Measurements from ENCODE around the gene NKG7.
A peak's percentile ranks its signal among the peaks of the same experiment; 100 is the strongest.

NKG7 gene

DNA sequence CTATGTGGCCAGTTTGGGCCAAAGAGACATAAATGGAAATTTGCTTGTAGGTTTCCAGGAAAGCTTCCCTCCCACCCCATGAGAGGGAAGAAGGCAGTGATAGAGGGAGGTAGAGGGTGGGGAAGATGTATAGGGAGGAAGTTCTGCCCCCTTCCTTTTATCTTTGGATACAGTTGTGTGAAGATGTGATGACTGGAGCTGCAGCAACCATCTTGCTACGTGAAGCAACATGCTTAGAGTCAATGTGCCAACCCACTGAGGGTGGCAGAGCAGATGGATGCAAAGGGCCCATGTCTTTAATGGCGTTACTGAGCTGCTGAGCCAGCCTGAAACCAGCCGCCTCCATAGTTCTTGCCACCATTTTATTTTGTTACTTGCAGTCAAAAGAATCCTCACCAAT, 41.3 kb downstream of the NKG7 start:
- H3K4me3 ChIP-seq (ENCODE audit: low read length) = no peak overlapping the region
- DNase-seq (ENCODE audit: low read depth) = no peak
- TF ChIP-seq, protein P1, sequence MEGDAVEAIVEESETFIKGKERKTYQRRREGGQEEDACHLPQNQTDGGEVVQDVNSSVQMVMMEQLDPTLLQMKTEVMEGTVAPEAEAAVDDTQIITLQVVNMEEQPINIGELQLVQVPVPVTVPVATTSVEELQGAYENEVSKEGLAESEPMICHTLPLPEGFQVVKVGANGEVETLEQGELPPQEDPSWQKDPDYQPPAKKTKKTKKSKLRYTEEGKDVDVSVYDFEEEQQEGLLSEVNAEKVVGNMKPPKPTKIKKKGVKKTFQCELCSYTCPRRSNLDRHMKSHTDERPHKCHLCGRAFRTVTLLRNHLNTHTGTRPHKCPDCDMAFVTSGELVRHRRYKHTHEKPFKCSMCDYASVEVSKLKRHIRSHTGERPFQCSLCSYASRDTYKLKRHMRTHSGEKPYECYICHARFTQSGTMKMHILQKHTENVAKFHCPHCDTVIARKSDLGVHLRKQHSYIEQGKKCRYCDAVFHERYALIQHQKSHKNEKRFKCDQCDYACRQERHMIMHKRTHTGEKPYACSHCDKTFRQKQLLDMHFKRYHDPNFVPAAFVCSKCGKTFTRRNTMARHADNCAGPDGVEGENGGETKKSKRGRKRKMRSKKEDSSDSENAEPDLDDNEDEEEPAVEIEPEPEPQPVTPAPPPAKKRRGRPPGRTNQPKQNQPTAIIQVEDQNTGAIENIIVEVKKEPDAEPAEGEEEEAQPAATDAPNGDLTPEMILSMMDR (conservative IDR thresholded peaks at IDR 0.05; ENCODE audit: low read length) = no peak

DNA sequence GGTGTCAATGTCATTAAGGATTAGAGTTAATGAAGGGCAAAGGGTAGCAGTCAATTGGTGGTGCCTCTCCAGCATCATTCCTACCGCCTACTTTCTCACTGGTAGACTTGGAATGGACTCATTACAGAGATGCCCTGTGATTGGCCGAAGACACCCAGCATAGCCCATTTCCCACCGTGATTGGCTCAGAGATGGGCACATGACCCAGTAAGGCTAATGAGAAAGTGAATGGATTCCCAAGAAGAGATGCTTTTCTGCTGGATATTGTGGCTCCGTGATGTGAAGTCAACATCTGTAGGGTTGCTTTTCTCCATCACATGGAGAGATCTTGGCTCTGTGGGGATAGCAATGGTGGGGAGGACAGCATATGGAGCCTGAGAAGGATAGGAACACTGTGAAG, 42.1 kb downstream of the NKG7 start:
- DNase-seq (ENCODE audit: low read depth) = no peak
- no peak overlapping the region for H3K4me3 ChIP-seq (ENCODE audit: low read length)
- TF ChIP-seq, protein P1 (conservative IDR thresholded peaks at IDR 0.05; ENCODE audit: low read length) = no peak

DNA sequence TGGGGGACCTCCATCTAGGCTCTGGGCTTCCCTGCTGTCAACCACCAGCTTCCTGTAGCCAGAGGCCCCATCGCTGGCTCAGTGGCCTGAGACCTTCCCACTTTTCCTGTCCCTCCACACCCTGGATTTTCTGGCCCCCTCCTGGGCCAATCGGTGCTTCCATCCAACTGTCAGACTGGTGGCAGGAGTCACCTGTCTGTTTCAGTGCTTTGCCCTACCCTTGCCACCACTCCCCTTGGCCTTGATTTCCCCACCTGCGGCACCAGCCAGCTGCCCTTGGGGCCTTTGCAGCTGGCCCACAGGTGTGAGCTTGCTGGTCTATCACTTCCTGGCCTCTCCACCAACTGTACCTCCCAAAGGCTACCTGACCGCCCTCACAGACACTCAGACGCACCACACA, 43.0 kb downstream of the NKG7 start:
- TF ChIP-seq, protein P1 (conservative IDR thresholded peaks at IDR 0.05; ENCODE audit: low read length) = no peak
- H3K4me3 ChIP-seq (ENCODE audit: low read length) = no peak overlapping the region
- no peak for DNase-seq (ENCODE audit: low read depth)

DNA sequence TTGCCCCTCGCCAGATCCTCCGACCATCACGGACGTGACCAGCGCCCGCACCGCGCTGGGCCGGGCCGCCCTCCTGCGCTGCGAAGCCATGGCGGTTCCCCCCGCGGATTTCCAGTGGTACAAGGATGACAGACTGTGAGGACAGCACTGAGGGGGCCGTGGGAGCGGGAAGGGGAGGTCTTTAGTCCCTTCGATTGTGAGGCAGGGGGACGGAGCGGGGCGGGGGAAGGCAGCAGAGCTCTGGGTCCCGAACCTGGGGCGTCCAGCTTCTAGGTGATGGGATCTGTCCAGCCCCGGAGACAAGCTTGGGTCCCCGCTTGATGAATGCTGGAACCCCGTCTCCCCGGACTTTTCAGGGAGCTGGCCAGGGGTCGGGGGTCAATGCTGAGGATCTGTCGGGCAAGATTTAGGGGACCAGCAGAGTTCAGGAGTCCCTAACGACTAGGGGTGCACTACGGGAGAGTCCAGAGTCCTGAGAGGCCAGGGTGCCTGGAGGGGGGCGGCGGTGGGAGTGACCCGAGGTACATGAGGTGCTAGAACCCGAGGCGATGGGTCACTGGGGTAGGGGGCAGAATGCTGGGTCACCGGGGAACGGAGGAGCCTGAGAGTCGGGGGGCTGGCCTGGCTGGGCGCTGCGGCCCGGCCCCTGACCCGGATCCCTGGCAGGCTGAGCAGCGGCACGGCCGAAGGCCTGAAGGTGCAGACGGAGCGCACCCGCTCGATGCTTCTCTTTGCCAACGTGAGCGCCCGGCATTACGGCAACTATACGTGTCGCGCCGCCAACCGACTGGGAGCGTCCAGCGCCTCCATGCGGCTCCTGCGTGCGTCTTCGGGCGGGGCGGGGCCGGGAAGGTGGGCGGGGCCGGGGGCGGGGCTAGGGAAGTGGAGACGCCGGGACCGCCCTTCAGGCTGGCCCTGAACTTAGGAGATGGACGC, 45.1 kb downstream of the NKG7 start:
- DNase-seq (ENCODE audit: low read depth) = peak; percentile 32
- TF ChIP-seq, protein P1 (conservative IDR thresholded peaks at IDR 0.05; ENCODE audit: low read length) = no peak
- peak overlapping the region; percentile 26; the same call in 1 of the 2 replicates for H3K4me3 ChIP-seq (ENCODE audit: low read length)

DNA sequence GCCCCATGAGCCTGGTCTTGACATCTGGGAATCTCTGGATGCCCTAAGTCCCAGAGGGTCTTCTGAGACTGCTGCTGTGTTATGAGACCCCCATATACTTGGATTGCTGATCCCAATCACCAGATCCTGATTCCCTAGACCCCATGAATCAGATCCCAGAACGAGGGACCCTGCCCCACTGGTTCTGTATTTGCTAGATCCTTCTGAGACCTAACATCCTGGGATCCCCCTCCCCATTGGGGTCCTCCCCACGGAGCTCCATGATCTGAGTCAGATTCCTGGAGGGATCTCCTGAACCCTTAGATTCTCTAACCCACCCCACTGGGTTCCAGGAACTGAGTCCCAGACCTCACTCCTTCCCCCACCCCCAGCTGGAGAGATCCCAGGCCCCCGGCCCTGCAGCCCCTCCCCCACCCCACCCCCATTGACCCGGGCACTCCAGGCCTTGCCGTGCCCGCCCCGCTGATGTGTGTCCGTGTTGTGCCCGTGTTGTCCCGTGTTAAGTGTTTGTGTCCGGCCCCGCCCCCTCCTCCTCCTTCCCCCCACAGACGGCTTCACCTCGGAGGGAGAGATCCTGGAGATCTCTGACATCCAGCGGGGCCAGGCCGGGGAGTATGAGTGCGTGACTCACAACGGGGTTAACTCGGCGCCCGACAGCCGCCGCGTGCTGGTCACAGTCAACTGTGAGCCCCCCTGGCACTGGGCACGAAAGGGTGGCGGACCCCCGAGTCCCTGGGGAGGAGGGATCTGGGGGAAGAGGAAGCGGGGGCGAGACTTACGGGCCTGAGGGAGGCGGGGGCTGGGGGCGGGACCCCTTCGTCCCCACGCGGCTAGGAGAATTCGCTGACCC, 46.0 kb downstream of the NKG7 start:
- no peak for DNase-seq (ENCODE audit: low read depth)
- H3K4me3 ChIP-seq (ENCODE audit: low read length) = no peak overlapping the region
- TF ChIP-seq, protein P1 (conservative IDR thresholded peaks at IDR 0.05; ENCODE audit: low read length) = no peak

DNA sequence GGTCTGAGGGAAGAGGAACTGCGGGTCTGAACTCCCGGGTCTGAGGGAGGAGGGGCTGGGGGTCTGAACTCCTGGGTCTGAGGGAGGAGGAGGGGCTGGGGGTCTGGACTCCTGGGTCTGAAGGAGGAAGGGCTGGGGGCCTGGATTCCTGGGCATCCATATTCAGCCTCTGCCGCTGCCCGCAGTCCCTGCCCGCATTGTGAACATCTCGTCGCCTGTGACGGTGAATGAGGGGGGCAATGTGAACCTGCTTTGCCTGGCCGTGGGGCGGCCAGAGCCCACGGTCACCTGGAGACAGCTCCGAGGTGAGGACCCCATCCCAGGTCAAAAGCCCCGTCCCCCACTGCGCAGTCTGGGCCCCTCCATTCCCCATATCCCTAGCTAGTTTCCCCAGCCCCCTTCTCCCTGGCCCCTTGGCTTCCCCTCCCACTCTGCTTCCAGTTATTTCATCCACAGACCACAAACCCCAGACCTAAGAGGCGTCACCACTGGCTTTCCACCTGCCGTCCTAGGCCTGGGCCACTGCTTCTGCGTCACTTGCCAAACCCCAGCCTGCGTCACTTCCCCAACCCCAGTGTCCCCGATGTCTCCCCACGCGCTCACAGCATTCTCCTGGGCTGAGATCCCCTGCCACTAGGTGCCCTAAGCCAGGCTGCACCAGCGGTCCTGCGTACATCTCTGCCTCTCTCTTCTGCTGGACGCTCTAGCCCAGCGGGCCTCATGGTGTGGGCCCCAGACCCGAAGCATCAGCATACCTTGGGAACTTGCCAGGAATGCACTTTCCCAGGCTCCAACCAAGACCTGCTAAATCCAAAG, 47.1 kb downstream of the NKG7 start:
- TF ChIP-seq, protein P1 (conservative IDR thresholded peaks at IDR 0.05; ENCODE audit: low read length) = no peak

More for the DNA sequence above, 47.1 kb downstream of the NKG7 start:
- DNase-seq (ENCODE audit: low read depth) = no peak
- no peak overlapping the region for H3K4me3 ChIP-seq (ENCODE audit: low read length)
